Calu3 (cell line): ENCODE measurements around the gene SLC12A7. TPM values are rescaled to one million over a fixed set of nuclear protein-coding genes. Genes with fewer than 3 reads are reported as not detected.
"Not testable (repeated sequence)": the region's sequence is repeated elsewhere in the genome, so short reads cannot be mapped to it uniquely, and the experiment has no call there.

Source experiments
- BruUV-seq: library from RNA; stranded (reverse); fragments of 400-500 nt; replicated peaks from 2 replicates; lab custom pipeline; 2021; lab: Mats Ljungman, UMichigan
- CTCF ChIA-PET: fragments of 300-600 bp; sonication (Branson Sonifier 250); formaldehyde crosslinking; loops from one replicate; lab custom pipeline; 2022; ENCODE audit warnings: antibody characterized with exemption; lab: Charles Lee
- DNase-seq: peaks from one replicate; pipeline ENCODE4 v3.0.0; 2022
- H3K27ac Mint-ChIP-seq: one replicate; pipeline ENCODE4 v1.8.0; 2022; ENCODE audit warnings: mixed read lengths; ENCODE audit not compliant: unreplicated experiment
- H3K27me3 Mint-ChIP-seq: one replicate; pipeline ENCODE4 v1.8.0; 2022; ENCODE audit warnings: mixed read lengths; ENCODE audit not compliant: unreplicated experiment
- H3K36me3 Mint-ChIP-seq: one replicate; pipeline ENCODE4 v1.8.0; 2022; ENCODE audit warnings: mild to moderate bottlenecking, moderate library complexity, mixed read lengths; ENCODE audit not compliant: insufficient read depth, unreplicated experiment
- H3K4me1 Mint-ChIP-seq: one replicate; pipeline ENCODE4 v1.8.0; 2022; ENCODE audit warnings: mild to moderate bottlenecking, low read depth, mixed read lengths; ENCODE audit not compliant: unreplicated experiment
- H3K4me3 Mint-ChIP-seq: one replicate; pipeline ENCODE4 v1.8.0; 2022; ENCODE audit warnings: mild to moderate bottlenecking, low read depth, moderate library complexity, mixed read lengths; ENCODE audit not compliant: unreplicated experiment
- H3K9me3 Mint-ChIP-seq: one replicate; pipeline ENCODE4 v1.8.0; 2022; ENCODE audit warnings: low read depth, mixed read lengths; ENCODE audit not compliant: unreplicated experiment
- CTCF ChIP-seq: fragments of 200-600 bp; IDR thresholded peaks from one replicate; pipeline ENCODE4 v1.8.0; 2022; ENCODE audit warnings: antibody characterized with exemption; ENCODE audit not compliant: unreplicated experiment
- intact Hi-C: fragments of 100-400 bp; cut with micrococcal nuclease; formaldehyde crosslinking; loops from one replicate; pipeline ENCODE4 v1.10.0; 2022; ENCODE audit not compliant: unreplicated experiment
- total RNA-seq: library from RNA; stranded (reverse); gene quantifications from 2 replicates; pipeline ENCODE4 v1.2.3, GENCODE V29; 2022

Gene SLC12A7
- total RNA-seq, 1 experiment from 2014 or later, result 82.3 TPM

GRCh38 chr5:1158647-1159340 lies 46.9 kb upstream of the SLC12A7 start:
- Mint-ChIP-seq H3K4me3 (no peak overlapping the region), H3K4me1 (peaks cover 40% of the 10 kb centered on the region)
- BruUV-seq, result no TSS peak

GRCh38 chr5:1157461-1157986 lies 45.7 kb upstream of the SLC12A7 start:
- CTCF ChIA-PET, H3K4me3 Mint-ChIP-seq: not testable (repeated sequence)
- H3K36me3 Mint-ChIP-seq, result peaks cover 15% of the 10 kb centered on the region

More at GRCh38 chr5:1158647-1159340, 46.9 kb upstream of the SLC12A7 start:
- Mint-ChIP-seq H3K27me3 (peaks cover 37% of the 10 kb centered on the region), H3K36me3 (peaks cover 15% of the 10 kb centered on the region), H3K27ac (no peak overlapping the region), H3K9me3 (peaks cover 8% of the 10 kb centered on the region)
- intact Hi-C loops, result no loop called here
- CTCF ChIA-PET, result no interaction called here
- TF ChIP-seq CTCF, result no peak
- no peak for DNase-seq

GRCh38 chr5:1156754-1157460 lies 45.0 kb upstream of the SLC12A7 start:
- Mint-ChIP-seq H3K27me3 (peaks cover 39% of the 10 kb centered on the region), H3K27ac (no peak overlapping the region), H3K36me3 (peaks cover 15% of the 10 kb centered on the region), H3K9me3 (peaks cover 8% of the 10 kb centered on the region), H3K4me3 (no peak overlapping the region), H3K4me1 (peaks cover 58% of the 10 kb centered on the region)
- intact Hi-C loops, result no loop called here
- no peak for TF ChIP-seq CTCF
- CTCF ChIA-PET, result no interaction called here
- DNase-seq, result no peak
- no TSS peak for BruUV-seq

More at GRCh38 chr5:1157461-1157986, 45.7 kb upstream of the SLC12A7 start:
- H3K9me3 Mint-ChIP-seq, DNase-seq, BruUV-seq, intact Hi-C loops, H3K27ac Mint-ChIP-seq: not testable (repeated sequence)
- H3K27me3 Mint-ChIP-seq, result peaks cover 39% of the 10 kb centered on the region
- H3K4me1 Mint-ChIP-seq, result peaks cover 52% of the 10 kb centered on the region

- H3K27ac Mint-ChIP-seq, result no peak overlapping the region
- DNase-seq, result no peak
- H3K27me3 Mint-ChIP-seq, result peaks cover 39% of the 10 kb centered on the region
- TF ChIP-seq CTCF, result no peak
- CTCF ChIA-PET, result no interaction called here
- intact Hi-C loops, result no loop called here
- H3K4me1 Mint-ChIP-seq, result peaks cover 61% of the 10 kb centered on the region
- H3K36me3 Mint-ChIP-seq, result peaks cover 8% of the 10 kb centered on the region
- BruUV-seq, result no TSS peak
- peaks cover 8% of the 10 kb centered on the region for H3K9me3 Mint-ChIP-seq
- no peak overlapping the region for H3K4me3 Mint-ChIP-seq
Measured at GRCh38 chr5:1156033-1156753, 44.3 kb upstream of the SLC12A7 start.
